HS-5 (cell line): ENCODE measurements around the gene PRM1.

Source experiments
- DNase-seq: peaks from one replicate; pipeline ENCODE4 v3.0.0-alpha.2; 2012; ENCODE audit warnings: low read depth

Gene PRM1

DNA sequence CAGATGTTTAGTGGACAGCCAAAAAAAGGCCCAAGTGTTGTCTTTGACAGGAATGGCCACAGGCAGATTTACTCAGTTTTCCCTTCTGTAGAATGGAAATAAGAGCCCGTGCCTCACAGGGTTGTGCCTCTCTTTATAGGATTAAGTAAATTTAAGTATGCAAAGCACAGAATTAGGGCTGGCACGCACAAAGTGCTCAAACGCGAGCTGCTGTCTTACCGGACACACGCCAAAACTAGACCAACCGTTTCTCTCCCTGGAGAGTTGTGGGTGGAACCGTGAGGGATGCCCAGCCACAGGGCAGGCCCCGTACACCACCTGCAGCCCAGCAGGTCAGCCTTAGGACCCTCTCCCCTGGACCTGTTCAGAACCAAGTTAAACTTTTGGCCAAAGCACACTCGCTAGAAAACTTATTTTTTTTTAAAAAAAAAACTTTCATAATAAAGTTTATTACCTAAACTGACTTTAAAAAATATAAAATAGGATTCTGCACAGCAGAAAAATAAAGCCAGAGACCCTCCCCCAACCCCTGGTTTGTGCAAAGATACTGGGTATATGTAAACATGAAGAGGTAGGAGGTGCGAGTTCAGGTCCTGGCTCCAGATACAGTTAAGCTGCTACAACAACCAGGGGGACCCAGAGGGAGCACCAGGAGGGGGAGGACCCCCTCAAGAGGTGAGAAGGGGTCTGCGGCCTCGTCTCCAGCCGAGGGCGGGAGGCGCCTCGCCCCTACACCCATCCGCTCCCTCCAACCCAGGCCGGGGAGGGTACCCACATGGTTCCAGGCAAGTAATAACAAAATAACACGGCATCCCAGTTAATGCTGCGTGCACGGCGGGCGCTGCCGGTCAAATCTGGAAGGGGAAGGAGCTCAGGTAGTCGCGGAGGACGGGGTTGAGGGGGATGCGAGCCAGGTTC is 26.9 kb downstream of the PRM1 start:
- DNase-seq, result no peak

DNA sequence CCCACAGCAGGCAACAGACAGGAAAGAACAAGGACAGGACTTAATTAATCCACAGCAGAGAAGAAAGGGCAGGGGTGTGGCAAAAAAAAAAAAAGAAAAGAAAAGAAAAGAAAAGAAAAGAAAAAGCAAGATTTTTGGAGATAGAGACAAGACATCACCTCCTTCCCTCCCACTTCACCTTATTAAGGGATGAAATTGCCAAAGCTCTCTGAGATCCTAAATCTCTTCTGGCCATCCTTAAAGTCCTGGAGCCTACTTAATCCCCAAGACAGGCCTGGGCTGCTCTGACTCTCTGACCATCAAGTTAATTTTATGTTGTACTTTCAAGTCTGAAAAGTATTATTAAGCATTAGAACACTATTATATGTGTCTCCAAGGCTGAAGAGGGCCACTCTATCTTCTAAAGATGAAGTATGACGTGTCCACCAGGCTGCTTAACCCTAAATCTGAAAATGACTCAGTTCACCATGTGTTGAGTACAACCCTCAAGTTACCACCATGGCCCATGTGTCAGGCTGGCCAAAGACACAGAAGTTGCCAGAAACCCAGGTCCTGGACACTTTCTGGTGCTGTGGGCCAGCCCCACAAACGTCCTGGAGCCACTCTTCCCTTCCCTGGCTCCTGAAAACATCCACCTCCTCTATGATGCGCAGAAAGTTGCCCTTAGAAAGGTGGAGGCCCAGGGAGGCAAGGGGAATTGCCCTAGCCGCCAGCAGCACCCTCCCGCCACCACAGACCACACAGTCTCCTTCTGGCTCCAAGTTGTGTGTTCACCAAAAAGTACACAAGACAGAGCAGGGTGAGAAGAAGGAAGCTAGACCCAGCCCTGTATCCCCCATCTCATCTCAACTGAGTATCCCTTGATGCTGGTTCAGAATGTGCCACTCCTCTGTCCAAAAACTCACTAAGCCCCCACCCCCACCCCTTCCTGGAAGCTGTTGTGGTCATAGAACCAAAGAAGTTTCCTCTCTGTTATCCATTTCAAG is 27.8 kb downstream of the PRM1 start:
- no peak for DNase-seq

DNA sequence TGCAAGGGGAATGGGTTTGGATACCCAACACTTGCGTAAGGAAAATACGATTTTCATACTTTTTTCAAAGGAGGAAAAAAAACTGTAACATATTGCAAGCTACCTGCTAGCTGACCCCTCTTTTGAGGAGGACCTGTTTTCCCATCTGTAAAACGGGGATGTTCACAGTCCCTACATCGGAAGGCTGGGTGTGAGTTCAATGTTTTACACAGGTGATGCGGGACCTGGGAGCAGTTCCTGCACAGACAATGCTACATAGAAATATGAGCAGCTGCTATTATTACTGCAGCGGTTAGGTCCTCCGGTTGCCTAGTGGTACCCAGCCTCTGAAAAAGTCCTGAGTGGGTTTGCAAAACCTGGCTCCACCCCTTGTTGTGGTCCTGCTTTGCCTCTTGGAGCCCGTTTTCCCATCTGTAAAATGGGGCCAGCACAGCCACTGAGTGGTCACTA is 28.6 kb downstream of the PRM1 start:
- no peak for DNase-seq

DNA sequence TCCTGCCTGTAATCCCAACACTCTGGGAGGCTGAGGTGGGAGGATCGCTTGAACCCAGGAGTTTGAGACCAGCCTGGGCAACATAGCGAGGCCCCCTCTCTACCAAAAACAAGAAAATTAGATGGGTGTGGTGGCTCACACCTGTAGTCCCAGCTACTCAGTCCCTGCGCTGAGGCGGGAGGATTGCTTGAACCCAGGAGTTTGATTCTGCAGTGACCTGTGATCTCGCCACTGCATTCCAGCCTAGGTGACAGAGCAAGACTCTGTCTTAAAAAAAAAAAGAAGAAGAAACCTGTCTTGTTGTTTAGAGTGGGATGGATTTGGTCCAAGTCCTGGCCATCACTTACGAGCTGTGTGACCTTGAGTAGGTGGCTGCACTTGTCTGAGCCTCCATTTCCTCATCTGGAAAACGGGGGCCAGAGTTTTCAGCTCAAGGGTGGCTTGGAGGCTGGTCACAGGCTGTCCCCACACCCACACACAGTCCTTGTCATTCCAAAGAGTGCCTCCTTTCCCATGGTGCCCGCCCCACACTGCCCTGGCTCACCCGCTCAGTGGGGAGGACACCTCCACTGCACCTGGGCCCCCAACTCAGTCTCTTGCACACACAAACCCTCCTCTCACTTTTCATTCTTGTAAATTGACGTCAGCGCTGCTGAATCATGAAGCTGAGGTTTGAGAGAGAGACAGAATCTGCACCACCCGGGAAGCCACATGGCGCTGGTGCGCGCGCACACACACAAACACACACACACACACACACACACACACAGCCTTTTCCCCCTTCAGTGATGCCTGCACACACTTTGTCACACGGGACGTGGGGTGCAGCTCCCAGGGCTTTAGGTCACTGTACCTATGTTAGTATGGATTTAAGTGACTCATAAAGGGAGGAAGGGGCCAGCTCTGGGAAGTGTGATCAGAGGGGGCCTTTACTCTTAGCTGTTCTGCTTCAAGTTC is 29.3 kb downstream of the PRM1 start:
- DNase-seq, result no peak

DNA sequence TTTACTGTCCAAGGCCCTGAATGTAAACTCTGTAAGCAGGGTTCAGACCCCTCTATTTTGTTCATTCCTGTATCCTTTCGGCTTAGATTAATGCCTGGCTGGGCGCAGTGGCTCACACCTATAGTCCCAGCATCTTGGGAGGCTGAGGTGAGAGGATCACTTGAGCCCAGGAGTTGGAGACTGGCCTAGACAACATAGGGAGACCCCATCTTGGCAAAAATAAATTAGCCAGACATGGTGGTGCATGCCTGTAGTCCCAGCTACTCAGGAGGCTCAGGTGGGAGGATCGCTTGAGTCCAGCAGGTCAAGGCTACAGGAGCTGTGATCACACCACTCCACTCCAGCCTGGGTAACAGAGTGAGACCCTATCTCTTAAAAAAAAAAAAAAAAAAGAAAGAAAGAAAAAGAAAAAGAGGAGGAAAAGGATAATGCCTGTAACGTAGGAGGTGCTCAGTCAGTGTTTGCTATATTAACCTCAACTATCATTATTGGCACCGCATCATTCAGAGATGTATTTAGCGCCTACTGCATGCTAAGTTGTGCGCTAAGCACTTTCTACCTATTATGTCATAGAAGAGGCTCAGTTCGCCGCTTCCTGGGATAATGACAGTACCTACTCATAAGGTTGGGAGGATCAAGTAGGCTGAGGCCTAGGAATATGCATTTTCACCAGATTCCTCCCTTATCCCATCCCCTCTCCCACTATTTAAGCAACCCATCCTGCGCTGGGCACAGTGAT is 30.2 kb downstream of the PRM1 start:
- DNase-seq, result no peak

DNA sequence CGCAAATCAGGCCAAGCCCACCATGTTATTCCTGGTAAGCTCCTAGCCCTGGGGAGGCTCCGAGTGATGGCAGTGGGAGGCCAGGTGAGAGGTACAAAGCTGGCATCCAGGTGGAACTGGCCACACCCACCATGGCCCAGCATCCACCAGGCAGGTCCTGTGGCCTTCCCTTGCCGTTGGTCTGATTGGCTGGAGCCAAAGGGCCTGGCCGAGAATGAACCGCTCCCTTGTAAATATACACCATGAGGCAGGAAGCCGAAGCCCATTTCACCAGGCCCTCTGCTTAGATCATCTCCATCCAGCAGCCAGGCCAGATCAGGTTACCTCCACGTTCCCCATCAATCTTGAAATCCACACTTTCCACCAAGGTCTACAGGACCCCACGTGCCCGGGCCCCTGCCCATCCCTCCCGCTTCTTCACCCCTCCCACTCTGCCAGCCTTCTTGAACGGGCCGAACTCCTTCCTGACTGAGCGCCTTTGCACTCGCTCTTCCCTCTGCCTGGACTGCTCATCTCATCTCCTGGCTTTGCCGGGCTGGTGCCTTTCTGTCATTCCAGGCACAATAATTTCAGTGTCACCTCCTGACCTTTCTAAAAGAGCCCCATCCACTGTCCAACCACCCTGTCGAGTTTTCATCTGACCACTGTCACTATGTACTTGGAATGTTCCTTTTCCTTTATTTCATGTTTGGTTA is 30.9 kb downstream of the PRM1 start:
- no peak for DNase-seq

DNA sequence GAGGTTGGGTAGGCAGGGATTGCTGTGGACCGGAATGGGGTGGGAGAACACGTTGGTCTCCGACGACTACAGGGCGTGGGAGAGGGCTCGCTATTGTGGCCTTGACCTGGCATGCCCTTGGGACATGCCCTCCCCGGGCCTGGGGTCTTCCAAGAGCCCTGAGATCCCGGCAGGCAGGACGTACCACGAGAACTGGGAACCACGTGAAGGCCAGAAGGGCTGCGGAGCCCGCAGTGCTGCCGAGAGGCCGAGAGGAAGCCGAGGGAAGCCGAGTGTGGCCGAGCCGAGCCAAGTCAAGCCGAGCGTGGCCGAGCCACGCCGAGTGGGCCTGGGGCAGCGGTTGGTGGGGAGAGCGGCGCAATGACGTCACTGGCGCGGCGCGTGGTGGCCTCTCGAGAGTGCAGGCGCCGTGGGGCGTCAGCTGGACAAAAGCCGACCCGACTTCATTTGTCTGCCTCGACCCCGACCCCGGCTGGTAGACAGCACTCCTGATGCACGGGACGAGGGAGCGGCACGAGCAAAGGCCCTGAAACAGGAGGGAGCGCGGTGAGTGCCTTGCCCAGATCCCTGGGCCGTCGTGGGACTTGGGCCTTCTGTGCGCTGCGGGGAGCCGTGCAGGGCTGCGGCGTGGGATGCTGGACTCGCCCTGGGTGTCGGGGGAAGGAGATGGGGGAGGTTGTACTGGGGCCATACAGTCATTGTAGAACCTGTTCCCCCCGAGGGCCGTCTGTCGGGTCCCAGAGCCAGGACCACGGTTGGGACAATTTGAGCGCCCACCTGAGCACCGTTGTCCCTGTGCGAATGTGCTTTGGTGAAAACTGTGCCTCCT is 31.7 kb downstream of the PRM1 start:
- DNase-seq, result no peak

DNA sequence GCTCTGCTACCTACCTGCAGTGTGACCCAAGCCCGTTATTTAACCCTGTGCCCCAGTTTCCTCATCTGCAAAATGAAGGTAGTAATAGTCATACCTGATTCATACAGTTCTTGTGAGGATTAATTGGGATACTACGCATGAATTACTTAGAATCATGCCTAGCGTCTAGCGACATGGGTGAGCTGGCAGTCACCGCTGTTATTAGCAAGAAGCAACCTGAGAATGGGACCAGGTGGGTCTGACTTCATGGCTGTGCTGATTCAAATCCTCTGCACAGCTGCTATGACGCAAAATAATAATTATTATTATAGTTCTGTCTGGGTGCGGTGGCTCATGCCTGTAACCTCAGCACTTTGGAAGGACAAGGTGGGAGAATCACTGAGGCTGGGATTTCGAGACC is 33.0 kb downstream of the PRM1 start:
- no peak for DNase-seq

DNA sequence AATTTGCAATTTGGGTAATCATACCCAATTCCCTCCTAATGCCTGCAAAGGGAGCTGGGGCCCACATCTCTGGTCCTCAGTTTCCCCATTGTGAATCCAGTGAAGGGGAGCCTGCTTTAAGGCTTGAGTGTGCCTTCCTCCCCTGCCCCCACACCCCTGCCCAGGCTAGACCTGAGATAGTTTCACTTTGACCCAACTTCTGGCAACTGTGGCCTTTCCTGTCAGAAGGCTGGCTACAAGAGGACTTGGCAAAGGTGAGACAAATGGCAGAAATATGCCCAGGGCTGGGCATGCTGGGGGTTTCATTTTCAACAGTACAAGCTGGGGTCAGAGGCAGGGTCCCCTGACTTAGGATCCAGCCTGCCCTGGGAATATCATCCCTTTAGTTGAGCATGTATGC is 35.1 kb downstream of the PRM1 start:
- DNase-seq, result no peak

DNA sequence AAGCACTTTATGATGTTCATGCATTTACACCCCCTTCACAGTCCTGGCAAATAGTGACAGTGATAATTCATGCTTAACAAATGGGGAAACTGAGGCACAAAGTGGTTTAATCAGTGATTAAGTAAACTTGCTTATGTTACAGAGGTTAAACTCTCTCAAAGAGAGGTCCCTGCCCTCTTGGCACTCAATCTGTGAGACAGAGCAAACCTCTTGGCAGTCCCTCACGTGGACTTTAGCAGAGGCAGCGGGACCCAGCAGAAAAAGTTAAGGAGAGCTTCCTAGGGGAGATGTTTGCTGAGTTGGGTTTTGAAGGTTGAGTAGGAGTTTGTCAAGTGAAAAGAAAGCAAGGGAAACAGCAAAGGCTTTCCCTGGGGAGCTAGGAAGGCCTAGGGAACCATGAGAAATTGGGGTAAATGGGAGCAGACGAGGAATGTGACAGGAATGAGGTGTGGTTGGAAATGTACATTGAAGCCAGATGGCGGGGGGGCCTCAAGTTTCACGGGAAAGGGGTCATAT is 35.9 kb downstream of the PRM1 start:
- DNase-seq, result no peak

DNA sequence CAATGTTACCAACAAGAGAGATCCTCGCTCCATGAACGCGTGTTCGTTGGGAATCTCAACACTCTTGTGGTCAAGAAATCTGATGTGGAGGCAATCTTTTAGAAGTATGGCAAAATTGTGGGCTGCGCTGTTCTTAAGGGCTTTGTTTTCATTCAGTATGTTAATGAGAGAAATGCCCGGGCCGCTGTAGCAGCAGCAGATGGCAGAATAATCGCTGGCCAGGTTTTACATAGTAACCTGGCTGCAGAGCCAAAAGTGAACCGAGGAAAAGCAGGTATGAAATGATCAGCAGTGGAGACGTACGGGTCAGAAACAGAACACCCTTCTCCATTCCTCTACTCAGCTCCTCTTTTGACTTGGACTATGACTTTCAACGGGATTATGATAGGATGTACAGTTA is 38.5 kb downstream of the PRM1 start:
- no peak for DNase-seq

DNA sequence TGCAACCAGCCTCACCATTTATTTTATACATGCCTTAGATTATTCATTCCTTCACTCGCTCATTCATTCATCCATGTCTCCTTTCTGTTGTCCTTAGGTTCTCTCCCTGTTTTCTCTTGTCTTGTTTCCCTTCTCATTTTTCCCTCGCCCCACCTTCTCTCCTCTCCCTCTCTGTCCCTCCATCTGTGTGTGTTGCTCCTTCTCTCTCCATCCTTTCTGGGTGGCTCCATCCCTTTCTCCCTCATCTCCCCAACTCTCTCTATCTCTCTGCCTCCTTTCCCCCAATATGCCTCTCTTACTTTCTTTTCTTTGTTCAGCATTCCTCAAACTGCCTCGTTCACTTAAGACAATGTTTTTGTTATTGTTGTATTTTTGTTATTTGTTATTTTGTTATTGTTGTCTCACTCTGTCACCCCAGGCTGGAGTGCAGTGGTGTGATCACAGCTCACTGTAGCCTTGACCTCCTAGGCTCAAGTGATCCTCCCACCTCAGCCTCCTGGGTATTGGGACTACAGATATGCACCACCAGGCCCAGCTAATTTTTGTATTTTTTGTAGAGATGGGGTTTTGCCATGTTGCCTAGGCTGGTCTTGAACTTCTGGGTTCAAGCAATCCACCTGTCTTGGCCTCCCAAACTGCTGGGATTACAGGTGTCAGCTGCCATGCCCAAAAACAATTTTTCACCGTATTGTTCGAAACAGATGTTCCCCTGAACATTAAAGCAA is 39.5 kb downstream of the PRM1 start:
- DNase-seq, result no peak

DNA sequence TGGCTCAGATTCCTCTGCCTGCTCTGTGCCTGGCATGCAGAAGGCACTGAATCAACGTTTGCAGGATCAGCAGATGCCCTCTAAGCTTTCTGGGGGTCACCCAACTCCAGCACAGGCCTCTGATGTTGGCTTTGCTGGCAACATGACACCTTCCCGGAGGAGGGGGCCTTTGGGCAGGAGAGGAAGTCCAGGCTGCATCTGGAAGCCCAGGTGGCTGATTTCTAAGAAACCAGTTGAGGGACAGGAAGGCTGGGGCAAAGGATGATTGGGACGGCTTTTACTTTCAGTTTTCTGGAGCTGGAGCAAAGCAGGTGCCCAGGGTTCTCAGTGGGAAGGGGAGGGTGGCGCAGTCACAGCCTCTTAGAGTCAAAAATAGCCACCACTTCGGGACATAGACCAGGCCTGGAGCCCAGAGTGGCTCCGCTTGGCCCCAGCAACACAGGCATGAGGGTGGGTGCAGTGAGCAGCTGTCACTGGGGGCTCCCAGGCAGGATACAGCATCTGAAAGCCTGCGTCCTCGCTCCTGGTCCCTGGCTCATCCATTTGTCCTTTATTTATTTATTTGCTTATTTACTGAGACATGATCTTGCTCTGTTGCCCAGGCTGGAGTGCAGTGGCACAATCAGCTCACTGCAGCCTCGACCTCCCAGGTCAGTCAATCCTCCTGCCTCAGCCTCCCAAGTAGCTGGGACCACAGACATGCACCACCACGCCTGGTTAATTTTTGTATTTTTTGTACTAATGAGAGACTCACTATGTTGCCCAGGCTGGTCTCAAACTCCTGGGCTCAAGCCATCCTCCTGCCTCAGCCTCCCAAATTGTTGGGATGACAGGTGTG is 40.3 kb downstream of the PRM1 start:
- DNase-seq, result no peak

DNA sequence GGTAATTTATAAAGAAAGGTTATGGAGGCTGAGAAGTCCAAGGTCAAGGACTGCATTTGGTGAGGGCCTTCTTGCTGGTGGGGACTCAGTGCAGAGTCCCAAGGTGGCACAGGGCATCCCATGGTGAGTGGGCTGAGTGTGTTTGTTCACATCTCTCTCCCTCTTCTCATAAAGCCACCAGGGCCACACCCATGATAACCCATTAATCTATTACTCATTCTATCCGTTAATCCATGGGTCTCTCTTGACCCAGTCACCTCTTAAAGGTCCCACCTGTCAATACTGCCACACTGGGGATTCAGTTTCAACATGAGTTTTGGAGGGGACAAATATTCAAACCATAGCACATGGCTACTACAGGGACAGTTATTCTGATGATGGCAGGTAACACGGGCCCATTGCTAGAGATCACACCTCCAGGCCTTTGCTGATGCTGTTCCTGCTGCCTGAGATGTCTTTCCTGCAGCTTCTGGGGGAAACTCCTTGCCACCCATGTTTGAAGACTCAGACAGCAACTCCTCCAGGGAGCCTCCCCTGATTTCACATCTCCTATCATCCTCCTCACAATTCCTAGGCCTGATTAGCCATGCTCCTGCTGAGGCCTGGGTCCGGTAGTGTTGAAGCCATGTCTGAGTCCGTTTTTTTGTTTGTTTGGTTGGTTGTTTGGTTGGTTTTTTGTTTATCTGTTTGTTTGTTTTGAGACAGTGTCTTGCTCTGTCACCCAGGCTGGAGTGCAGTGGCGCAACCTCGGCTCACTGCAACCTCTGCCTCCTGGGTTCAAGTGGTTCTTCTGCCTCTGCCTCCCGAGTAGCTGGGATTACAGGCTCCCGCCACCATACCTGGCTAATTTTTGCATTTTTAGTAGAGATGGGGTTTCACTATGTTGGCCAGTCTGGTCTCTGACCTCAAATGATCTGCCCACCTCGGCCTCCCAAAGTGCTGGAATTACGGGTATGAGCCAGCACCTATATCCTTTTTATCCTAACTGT is 41.2 kb downstream of the PRM1 start:
- DNase-seq, result no peak

DNA sequence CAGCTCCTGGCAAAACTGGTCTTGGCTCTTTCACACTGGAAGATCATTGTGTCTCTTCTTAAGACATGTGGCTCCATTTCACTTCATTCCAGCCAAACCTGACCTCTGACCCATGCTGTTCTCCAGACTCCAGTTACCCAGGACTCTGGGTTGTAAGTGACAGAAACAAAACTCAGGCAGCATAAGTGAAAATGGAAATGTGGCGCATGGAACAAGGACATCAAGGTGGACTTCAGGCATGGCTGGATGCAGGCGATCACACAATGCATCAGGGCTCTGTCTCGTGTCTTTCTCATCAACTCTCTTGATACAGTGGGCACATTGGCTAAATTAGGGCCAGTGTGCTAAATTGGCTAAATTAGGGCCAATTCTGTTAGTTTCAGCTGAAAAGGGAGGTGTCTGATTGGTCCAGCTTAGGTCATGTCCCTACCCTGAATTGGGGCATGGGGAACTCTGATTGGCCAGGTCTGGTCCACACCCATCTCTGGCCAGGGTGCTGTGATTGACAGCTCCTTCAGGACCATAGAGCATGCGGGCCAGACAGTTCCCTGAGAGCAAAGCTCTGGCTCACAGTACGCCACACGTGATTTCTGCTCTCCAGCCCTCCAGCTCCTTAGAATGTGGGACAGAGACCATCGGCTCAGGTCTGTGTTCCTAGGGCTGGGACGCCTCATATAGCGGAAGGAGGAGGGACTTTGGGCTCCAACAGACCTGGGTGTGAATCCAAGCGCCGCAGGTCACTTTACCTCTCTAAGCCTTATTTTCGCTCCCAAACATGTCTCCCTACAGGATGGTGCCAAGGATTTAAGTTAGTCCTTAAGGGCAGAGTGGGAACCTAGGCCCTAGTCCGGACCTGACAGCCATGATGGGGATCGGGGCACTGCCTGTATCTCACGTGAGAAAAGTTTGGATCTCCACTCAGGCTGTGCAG is 42.6 kb downstream of the PRM1 start:
- no peak for DNase-seq
